ELF-1 (cell line): ENCODE measurements around the gene RPL36.

Experiments used
- DNase-seq: peaks from one replicate; pipeline ENCODE4 v3.0.0-alpha.2; 2016; ENCODE audit warnings: low read depth, low spot score

RPL36 gene

DNA sequence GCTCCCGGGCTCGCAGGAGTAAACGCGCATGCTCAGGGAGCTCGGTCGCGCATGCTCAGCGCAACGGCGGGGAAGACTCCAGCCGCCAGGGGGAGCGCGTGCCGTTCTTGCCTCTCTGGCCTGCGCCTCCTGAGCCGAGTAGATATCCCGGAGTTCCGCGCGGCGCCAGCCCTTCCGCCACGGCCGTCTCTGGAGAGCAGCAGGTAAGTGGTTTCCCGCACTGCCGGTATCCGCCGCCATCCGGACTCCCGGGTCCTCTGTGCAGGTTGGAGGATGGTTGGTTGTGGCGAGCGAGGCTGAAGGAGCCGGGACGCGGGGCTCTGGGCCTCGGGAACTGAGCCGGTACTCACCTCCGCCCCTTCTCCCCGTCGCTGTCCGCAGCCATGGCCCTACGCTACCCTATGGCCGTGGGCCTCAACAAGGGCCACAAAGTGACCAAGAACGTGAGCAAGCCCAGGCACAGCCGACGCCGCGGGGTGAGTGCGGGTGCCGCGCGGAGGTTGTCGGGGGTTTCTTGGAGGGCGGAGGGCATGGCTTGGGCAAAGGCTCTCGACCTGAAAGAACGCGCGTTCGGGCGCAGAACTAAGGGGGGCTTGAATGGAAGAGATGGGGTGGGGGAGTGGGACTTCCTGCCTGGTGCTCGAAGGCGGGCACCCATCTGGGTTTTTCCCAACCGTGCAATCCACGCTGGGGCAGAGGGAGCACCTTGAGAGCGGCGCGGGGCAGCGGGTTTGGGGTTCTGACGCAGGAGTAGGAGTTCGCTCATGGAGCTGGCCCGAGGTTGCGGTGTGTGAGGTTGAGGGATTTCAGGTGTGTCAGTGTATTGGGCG lies at the start of gene RPL36:
Gene RPL36, plus strand, starts transcription at position 171 of the 830 bp plus-strand sequence. Its CDS starts 213 bp downstream, at position 384.
- peak; percentile 99 for DNase-seq

DNA sequence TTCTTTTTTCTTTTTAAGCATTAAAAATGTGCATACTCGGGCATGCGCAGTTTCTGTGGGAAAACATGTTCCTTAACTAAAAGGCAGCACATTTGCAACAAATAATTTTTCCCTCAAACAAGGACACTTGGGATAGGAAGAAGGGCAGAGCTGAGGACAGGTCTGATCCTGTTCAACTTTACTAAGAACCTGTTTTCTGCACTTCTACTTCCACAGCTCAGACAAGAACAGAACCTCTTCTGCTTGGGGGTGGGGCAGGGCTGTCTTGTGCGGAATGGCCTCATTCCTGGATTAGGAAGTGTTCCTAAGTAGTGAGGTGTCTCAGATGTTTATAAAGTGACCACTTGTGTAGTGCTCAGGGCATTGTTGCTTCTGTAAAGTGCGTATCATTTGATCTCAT lies 48.9 kb upstream of the RPL36 start:
- DNase-seq, result no peak

DNA sequence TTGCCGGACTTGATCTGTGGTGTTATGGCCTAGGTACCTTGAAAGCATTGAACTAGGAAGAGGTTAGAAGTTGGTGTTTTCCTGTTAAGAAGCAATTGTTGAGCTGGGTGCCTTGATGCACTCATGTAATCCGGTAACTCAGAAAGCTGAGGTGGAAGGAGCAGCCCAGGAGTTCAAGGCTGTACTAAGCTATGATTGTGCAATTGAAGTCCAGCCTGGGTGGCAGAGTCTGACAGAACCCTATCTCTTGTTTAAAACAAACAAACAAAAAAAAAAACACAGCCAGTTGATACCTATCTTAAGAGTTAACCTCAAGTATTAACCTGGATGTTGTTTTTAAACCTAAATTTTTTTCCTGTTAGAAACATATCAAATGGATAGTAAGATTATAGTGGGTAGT lies 47.9 kb upstream of the RPL36 start:
- DNase-seq, result no peak

DNA sequence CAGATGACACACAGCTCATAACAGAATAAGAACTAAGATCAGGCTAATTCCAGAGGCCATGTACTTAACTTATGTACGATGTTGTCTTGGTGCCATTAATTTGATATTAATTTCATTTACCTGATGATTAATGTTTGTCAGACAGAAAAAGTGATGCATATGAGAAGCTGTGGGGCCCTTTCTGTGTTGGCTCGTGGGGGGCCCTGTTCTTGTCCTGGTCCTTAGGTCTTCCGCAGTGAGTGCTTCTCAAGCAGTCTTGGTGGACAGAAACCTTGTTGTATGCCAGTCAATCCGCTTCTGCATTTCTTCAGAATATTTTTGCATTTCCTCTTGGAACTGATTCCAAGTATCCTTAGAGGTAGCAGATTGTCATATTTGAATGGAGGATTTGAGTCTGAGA lies 47.0 kb upstream of the RPL36 start:
- DNase-seq, result no peak

DNA sequence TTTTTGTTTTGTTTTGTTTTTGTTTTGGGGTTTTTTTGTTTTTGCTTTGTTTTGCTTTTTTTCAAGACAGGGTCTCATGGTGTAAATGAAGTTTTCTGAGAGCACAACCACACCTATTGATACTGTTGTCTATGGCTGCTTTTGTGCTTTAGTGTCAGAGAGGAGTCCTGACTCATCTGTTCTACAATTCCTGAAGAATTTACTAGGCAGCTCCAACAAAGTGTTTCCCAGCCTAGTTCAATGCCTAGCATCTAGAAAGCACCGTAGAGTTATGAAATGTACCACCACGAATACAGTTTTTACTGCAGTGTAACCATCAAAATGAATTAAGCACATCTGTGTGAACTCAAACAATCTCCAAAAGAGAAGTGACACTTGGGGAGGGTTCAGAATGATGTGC lies 46.1 kb upstream of the RPL36 start:
- DNase-seq, result no peak

DNA sequence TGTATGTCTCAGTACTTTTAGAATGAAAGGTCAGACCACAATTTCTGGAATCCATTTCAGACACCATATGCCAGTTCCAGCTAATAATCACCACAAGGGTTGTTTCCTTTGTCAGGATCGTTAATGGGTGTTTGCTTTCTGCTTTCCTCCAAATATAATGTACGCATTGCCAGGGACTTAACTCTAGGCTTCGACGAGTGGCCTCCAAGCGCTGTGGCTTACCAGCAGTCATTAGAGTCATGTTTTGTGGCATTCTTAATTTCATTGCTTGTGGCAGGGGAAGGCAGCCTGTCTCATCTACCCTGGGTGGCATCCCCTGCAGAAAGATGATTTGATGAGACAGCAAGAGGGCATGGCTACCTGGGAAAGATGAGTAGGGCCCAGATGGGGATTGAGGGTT lies 44.7 kb upstream of the RPL36 start:
- DNase-seq, result no peak

DNA sequence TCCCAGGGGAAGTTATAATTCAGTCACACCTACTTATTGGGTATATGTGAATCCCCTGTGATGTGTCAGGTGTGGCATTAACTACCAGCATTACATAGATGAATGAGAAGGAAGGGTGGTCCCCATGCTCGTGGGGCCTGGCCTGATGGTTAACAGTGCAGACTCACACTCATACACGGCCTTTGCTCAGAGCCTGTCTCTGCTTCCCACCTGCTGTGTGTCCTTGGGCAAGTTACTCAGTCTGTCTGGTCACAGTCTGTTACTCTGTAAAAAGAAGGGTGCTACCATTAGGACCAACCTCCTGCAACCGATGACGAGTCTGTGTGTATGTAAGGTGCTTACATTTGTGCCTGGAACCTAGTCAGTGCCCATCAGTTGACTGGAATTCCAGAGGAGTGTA lies 43.4 kb upstream of the RPL36 start:
- no peak for DNase-seq

DNA sequence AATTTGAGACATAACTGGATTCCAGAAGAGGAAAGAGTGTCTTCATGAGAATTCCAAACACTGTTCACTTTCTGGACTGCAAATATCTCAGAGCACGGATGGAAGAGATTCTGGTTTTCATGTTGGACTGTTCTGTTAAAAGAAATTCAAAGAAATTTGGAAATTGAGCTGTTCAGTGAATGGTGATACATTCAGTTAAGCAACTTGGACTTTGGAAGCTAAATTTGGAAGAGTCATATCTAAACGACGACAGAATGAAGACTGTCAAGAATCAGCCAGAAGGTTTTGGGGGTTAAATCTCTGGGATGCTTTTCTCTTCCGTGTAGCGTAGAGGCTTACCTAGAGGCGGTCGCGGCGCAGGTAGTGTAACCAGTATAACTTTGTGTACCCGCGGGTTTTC lies 41.6 kb upstream of the RPL36 start:
- DNase-seq, result no peak

DNA sequence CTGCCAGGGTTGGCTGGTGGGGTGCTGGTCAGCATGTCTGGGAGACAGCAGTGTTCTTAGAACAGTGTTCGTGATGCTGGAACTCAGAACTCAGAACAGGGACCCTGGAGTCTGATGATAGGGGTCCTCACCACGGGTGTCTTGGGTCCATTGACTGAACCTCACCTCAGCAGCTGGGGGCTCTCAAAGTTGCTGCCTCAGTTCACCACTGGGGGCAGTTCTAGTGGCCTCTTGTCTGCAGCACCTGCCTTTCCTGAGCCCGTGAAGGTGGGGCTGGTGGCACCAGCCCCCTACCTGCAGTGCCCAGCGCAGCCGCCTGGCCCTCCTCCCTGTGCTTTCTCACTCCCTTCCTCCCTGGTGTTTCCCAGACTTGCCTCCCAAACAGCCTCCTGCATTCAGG lies 38.7 kb upstream of the RPL36 start:
- no peak for DNase-seq

DNA sequence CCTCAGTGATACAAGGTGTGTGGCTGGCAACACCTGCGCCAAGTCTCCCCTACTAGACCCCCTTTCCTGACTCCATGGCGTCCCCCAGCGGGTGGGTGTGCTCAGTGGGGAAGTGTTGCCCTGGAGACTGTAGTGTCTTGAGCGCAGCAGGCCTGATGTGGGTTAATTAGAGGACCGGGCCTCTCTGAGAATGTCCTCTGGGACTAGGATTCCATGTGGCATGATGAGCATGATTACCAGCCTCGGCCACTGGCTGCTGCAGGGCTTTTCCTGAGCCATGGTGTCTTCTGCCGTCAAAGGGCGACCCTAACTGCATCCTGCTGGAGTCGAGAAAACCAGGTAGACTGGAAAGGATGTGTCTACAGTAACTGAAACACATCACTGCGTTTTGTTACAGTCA lies 37.8 kb upstream of the RPL36 start:
- DNase-seq, result no peak

DNA sequence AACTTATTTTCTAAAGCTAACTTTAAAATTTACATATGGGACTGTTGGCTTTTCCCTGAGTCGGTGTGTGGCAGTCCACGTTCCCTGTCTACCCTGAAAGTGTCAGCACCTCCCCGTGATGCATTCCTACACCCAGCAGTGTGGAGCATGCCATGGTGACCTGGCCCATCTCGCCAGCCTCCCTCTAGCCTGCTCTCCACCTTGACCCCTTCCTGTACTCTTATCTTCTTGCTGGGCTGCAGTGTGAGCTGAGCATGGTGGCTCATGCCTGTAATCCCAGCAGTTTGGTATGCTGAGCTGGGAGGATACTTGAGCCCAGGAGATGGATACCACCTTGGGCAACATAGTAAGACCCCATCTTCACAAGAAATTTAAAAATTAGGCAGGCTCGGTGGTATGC lies 35.2 kb upstream of the RPL36 start:
- DNase-seq, result no peak

DNA sequence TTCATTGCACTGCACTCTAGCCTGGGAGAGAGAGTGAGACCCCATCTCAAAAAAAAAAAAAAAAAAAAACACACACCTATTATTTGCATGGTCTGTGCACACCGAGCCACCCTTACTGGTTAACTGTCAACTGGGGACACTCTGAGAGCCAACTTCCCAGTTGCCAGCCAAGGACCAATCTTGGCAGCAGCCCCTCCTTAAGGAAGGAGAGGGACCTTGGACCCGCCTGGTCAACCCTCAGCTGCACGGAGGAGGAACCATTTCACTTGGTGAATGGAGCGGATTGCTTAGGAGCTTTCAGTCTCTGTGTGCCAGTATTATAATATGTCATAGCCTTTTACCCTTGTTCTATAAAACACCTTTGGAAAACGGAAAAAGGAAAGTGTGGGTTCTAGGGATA lies 34.7 kb upstream of the RPL36 start:
- no peak for DNase-seq

DNA sequence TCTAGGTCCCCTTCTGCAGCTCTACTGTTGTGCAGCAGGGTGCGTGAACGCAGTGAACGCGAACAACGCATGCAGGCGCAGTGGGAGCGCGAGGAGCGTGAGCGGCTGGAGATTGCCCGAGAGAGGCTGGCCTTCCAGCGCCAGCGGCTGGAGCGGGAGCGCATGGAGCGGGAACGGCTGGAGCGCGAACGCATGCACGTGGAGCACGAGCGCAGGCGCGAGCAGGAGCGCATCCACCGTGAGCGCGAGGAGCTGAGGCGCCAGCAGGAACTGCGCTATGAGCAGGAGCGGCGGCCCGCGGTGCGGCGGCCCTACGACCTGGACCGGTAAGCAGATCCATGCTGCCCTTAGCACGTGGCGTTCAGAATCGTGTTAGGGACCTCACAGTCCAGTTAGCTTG lies 28.6 kb upstream of the RPL36 start:
- DNase-seq, result no peak

DNA sequence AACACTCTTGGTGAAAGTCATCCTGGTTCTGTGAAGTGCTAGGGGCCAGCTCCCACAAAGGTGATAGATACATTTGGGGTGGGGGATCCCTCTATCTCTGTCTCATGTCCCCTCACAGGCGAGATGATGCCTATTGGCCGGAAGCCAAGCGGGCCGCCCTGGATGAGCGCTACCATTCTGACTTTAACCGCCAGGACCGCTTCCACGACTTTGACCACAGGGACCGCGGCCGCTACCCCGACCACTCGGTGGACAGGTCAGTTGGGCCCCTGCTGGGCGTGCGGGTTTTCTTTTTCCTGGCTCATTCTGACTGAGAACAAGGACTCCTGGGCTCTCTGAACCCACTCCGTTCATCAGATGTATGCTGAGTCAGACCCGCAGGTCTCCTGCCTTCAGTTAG lies 26.2 kb upstream of the RPL36 start:
- DNase-seq, result no peak

DNA sequence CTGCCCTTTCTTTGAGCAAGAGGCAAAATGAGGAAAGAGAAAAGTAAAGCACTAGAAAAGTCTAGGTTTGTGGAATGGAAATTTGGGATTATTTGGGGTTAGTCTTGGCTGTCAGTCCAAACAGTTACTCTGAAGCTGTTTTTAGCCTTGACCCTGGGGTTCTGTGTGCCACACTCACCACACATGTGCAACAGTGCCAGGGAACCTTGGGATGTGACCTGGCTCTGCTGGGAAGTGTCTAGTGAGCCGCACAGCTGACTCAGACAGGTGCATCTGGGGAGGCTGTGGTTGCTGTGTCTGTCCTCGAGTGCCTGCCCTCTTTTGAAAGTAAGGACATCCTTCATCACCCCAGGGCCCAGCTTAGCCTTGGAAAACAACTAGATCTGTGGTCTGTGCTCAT lies 25.6 kb upstream of the RPL36 start:
- no peak for DNase-seq

DNA sequence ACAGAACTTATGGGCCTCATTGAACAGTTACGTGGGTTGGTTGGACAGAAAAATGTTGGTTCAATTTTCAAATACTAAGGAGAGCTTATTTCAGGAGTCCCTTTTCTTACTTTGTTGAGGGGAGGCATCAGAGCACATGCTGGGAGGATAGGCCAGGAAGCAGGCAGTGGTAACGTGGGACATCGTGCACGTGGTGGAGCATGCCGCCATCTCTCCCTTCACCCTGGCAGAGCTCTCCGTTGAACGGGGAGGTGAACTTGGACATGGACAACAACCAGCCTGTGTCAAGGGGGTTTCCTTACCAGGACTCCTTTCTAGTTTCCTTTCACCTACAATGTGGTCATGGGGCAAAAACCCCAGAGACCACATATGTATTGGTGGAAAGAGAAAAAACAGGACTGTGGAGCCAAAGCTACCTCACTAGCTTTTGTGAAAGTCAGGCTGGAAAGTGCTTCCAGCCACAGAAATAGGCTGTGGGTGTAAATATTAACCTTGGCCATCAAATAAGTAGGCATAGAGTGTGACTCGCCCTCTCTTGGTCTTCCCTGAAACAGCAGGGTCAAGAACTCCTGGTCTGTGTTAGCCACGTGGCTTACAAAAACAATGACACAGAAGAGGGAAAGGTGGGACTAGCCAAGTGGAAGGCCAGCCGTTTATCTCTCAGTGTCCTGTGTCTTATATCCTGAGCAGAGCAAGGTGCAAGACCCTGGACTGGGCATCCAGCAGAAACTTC lies 24.1 kb upstream of the RPL36 start:
- no peak for DNase-seq

DNA sequence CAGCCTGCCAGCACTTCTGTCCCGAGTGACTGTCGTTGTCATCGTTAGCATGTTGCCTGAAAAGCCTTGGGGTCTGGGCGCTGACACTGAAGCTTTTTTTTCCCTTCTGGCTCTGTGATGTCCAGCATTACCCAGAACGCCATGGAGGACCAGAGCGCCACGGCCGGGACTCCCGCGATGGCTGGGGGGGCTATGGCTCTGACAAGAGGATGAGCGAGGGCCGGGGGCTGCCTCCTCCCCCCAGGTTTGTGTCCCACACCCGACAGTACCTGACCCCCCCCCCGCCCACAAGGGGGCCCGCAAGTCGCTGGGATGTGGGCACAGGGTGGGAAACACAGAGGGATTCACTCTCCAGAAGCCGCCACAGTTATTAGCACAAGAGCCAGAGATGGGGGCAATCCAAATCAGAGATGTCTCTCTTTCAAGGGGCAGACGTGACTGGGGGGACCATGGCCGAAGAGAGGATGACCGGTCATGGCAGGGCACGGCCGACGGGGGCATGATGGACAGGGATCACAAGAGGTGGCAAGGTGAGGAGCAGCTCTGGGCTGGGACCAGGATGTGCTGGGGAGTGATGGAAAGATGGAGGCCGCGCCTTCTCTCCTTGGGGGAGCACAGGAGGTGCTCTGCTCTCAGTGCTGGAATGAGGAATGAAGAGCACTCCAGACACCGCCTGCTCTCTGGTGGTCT lies 23.0 kb upstream of the RPL36 start:
- no peak for DNase-seq

DNA sequence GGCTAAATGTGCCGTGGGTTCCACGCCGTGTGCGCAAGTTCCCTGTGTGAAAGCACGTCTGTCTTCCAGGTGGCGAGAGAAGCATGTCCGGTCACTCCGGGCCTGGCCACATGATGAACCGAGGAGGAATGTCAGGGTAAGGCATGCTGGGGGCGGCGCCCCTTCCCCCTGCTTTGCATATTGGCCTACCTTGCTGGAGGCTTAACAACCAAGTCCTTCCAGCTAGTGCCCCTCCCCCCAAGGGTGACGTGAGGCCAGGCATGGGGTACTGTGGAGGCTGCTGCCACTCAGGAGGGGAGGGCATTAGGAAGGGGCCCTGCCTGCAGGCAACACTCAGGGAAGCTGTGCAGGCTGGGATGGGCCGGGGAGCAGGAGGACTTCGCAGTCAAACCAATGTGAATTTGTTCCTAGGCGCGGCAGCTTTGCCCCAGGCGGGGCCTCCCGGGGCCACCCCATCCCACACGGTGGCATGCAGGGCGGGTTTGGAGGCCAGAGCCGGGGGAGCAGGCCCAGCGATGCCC lies 22.3 kb upstream of the RPL36 start:
- DNase-seq, result peak; percentile 97

DNA sequence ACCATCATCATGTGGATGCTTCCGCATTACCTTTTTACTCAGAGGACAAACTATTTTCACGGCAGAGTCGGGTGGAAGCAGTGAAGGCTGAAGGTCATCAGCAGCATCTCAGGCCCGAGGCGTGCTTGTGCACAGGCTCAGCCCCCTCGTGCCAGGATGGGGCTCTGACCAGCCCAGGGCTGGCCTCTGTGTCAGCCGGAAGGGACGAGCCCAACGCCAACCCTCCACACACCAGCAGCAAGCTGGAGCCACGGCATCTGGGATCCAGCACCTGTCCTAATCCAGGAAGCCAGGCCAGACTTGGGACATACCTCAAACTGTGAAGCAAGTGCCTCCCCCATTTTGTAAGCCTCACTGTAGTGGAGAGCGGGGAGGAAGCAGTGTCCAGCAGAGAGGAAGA lies 20.9 kb upstream of the RPL36 start:
- DNase-seq, result no peak

DNA sequence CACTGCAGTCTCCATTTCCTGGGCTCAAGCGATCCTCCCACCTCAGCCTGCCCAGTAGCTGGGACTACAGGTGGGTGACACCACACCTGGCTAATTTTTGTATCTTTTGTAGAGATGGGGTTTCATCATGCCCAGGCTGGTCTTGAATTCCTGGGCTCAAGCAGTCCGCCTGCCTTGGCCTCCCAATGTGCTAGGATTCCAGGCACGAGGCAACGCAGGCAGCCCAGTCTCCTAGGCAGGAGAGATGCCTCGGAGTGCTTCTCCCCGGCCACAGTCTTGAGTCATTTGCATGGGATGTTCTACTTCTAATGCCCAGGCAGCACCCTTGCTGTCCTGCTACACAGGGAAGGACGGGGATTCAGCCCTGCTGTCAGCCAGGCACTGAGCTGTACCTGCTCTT lies 18.5 kb upstream of the RPL36 start:
- DNase-seq, result no peak

DNA sequence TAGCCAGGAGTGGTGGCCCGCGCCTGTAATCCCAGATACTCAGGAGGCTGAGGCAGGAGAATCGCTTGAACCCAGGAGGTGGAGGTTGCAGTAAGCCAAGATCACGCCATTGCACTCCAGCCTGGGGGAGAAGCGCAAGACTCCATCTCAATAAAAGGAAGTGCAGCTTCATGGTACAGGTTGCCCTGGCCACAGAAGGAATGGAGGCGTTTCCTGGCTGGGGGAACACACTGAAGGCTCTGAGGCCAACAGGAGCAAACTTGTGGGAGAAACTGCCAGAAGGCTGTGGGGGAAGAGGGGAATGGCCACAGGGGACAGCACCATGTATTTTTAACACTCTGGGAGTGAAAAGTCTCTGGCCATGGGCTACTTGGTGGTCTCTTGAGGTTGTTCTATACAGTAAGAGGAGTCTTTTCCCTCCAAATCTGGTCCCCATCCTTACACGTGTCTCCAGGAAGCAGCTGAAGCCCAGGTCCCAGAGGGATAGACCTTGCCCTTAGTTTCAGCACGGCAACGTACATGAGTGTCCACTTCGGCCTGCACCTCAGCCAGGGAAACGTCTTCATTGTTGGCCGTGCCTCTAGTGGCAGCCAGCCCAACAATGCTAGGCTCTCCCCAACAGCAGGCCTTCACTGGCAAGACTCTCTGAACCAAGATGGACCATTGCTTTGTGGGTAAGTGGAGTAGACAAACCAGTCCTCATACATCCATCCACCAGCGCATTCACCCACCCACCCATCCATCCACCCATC lies 17.2 kb upstream of the RPL36 start:
- no peak for DNase-seq

DNA sequence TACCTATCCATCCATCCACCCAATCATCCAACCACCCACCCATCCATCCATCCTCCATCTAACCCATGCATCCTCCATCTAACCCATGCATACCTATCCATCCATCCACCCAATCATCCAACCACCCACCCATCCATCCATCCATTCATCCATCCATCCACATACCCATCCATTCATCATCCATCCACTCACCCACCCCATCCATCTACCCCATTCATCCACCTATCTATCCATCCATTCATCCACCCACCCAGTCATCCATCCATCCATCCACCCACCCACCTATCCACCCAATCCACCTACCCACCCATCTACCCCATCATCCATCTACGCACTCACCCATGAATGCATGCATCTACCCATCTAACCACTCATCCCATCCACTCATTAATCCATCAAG lies 16.3 kb upstream of the RPL36 start:
- DNase-seq, result no peak
